PC-9 (cell line): Measurements from ENCODE around the gene SCGB3A2.

Experiments used
- CTCF ChIP-seq: fragments of 200-600 bp; sonication (generic); conservative IDR thresholded peaks from 2 replicates; pipeline ENCODE4 v1.6.1; 2017; ENCODE audit warnings: mixed run types, antibody characterized with exemption, mild to moderate bottlenecking, moderate library complexity
- EZH2 ChIP-seq: fragments of 200-600 bp; sonication (generic); IDR thresholded peaks from 2 replicates; pipeline ENCODE4 v1.8.0; 2017; ENCODE audit warnings: antibody characterized with exemption, low read depth

DNA sequence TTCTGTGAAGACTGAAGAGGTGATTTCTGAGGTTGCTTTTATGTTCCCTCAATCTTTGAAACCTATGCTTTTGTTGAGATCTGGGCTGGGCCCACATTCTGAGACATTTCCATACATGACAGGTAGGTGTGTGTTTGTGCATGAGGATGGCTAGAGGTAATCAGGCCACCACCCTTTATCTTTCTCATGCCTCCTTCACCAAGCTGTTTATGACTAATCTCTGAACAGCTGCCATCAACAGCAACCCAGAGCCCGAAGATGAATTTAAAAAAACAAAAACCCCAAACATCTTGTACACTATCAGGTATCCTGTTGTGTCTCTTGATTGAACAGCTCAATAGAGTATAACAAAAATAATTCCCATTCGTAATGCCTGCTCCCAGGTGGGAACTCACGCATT lies 40.4 kb downstream of the SCGB3A2 start:
- TF ChIP-seq CTCF (no peak), EZH2 (no peak)
